Measurements from ENCODE around the gene CR1. TPM values are rescaled to one million over a fixed set of nuclear protein-coding genes. Genes with fewer than 3 reads are reported as not detected.

Gene CR1
- total RNA-seq, 1 donor from 2014 or later: not detected

DNA sequence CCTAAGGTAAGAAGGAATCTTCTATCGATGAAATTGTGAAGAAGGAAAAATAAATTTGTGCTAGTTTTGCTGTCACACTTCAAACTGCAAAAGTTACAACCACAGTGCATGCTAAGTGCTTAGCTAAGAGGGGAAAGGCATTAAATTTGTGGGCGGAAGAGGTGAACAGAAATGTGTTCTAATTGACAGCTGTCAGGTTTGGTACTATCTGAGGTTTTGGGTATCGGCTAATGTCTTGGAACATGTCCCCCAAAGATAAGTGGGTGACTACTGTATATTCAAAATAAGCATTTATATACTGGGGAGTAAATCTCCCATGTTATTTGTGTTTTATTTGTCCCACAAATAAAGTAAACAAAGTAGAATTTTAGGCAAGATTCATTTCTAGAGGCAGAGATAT is 8.0 kb downstream of the CR1 start:
- Histone ChIP-seq H3K4me3 (no peak overlapping the region), H3K36me3 (no peaks in the 10 kb centered on the region), H3K4me1 (no peaks in the 10 kb centered on the region), H3K79me2 (ENCODE audit: low read depth) (no peaks in the 10 kb centered on the region), H2AFZ (replicated peaks) (no peak overlapping the region), H3F3A (ENCODE audit: low read depth) (no peaks in the 10 kb centered on the region), H3K27me3 (peaks cover 46% of the 10 kb centered on the region), H3K9ac (no peak overlapping the region), H3K4me2 (no peak overlapping the region), H3K9me3 (ENCODE audit: low read depth) (no peaks in the 10 kb centered on the region), H4K20me1 (ENCODE audit: low read depth) (no peaks in the 10 kb centered on the region), H3K27ac (no peak overlapping the region)
- Mint-ChIP-seq H3K4me1 (no peaks in the 10 kb centered on the region), H3K9me3 (no peaks in the 10 kb centered on the region), H3K27ac (no peak overlapping the region), H3K27me3 (ENCODE audit: insufficient read depth, low read depth) (no peaks in the 10 kb centered on the region), H3K36me3 (no peaks in the 10 kb centered on the region), H3K4me3 (no peak overlapping the region)
- DNase-seq (ENCODE audit: low spot score): no peak
- TF ChIP-seq, protein P1, sequence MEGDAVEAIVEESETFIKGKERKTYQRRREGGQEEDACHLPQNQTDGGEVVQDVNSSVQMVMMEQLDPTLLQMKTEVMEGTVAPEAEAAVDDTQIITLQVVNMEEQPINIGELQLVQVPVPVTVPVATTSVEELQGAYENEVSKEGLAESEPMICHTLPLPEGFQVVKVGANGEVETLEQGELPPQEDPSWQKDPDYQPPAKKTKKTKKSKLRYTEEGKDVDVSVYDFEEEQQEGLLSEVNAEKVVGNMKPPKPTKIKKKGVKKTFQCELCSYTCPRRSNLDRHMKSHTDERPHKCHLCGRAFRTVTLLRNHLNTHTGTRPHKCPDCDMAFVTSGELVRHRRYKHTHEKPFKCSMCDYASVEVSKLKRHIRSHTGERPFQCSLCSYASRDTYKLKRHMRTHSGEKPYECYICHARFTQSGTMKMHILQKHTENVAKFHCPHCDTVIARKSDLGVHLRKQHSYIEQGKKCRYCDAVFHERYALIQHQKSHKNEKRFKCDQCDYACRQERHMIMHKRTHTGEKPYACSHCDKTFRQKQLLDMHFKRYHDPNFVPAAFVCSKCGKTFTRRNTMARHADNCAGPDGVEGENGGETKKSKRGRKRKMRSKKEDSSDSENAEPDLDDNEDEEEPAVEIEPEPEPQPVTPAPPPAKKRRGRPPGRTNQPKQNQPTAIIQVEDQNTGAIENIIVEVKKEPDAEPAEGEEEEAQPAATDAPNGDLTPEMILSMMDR (IDR thresholded peaks at IDR 0.05): no peak
- TF ChIP-seq EZH2 (IDR thresholded peaks at IDR 0.05) (no peak), EZH2phosphoT487 (IDR thresholded peaks at IDR 0.05) (no peak)

GRCh38 chr1:207504438-207504837 is 8.5 kb downstream of the CR1 start:
- Histone ChIP-seq H2AFZ (replicated peaks) (no peak overlapping the region), H3K9me3 (ENCODE audit: low read depth) (no peaks in the 10 kb centered on the region), H3K9ac (no peak overlapping the region), H3K79me2 (ENCODE audit: low read depth) (no peaks in the 10 kb centered on the region), H3K36me3 (no peaks in the 10 kb centered on the region), H3K27me3 (peaks cover 42% of the 10 kb centered on the region), H3K4me1 (no peaks in the 10 kb centered on the region), H3K4me3 (no peak overlapping the region), H3K4me2 (no peak overlapping the region), H3K27ac (no peak overlapping the region), H4K20me1 (ENCODE audit: low read depth) (no peaks in the 10 kb centered on the region), H3F3A (ENCODE audit: low read depth) (no peaks in the 10 kb centered on the region)
- no peaks in the 10 kb centered on the region for H3K9me3 Mint-ChIP-seq
- no peak overlapping the region for H3K27ac Mint-ChIP-seq
- TF ChIP-seq, protein P1 (IDR thresholded peaks at IDR 0.05): no peak
- TF ChIP-seq EZH2phosphoT487 (IDR thresholded peaks at IDR 0.05): no peak
- TF ChIP-seq EZH2 (IDR thresholded peaks at IDR 0.05): no peak
- no peaks in the 10 kb centered on the region for H3K4me1 Mint-ChIP-seq
- DNase-seq (ENCODE audit: low spot score): no peak
- H3K27me3 Mint-ChIP-seq (ENCODE audit: insufficient read depth, low read depth): no peaks in the 10 kb centered on the region
- no peaks in the 10 kb centered on the region for H3K36me3 Mint-ChIP-seq
- no peak overlapping the region for H3K4me3 Mint-ChIP-seq

DNA sequence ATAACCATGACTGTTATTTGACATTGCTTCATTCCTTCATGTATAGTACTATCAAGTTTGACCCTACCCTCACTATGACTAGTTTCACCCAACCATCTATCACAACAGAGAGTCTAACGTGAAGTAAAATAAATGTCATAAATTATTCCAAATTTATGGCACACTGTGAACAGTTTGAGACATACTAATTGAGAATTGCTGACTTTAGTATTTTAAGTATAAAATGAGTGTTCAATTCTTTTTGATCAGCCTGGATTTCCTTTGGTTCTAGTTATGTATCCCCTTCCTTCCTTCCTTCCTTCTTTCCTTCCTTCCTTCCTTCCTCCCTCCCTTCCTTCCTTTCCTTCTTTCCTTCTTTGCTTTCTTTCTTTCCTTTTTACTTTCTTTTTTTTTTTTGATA is 14.5 kb downstream of the CR1 start:
- no peak overlapping the region for H3K9ac ChIP-seq
- no peak overlapping the region for H3K4me3 Mint-ChIP-seq
- no peaks in the 10 kb centered on the region for H3K4me1 Mint-ChIP-seq
- H3K36me3 Mint-ChIP-seq: no peaks in the 10 kb centered on the region
- DNase-seq (ENCODE audit: low spot score): no peak
- H3K27ac ChIP-seq: no peak overlapping the region
- no peaks in the 10 kb centered on the region for H3K36me3 ChIP-seq
- no peaks in the 10 kb centered on the region for H3F3A ChIP-seq (ENCODE audit: low read depth)
- no peak for TF ChIP-seq EZH2phosphoT487 (IDR thresholded peaks at IDR 0.05)
- TF ChIP-seq, protein P1 (IDR thresholded peaks at IDR 0.05): no peak
- no peak for TF ChIP-seq EZH2 (IDR thresholded peaks at IDR 0.05)
- no peaks in the 10 kb centered on the region for H3K79me2 ChIP-seq (ENCODE audit: low read depth)
- H3K27me3 Mint-ChIP-seq (ENCODE audit: insufficient read depth, low read depth): no peaks in the 10 kb centered on the region
- H3K27ac Mint-ChIP-seq: no peak overlapping the region
- no peak overlapping the region for H2AFZ ChIP-seq (replicated peaks)
- H3K4me2 ChIP-seq: no peak overlapping the region
- H3K4me3 ChIP-seq: no peak overlapping the region
- no peaks in the 10 kb centered on the region for H3K27me3 ChIP-seq
- no peaks in the 10 kb centered on the region for H3K4me1 ChIP-seq
- H4K20me1 ChIP-seq (ENCODE audit: low read depth): no peaks in the 10 kb centered on the region
- H3K9me3 Mint-ChIP-seq: no peaks in the 10 kb centered on the region
- H3K9me3 ChIP-seq (ENCODE audit: low read depth): no peaks in the 10 kb centered on the region

Measured in neural progenitor cell (in vitro differentiated cells).